NCI-H446 treated with DMSO at 0.1 percent for 48 hours (cell line): Measurements from ENCODE around the gene FOXO6.
A peak's percentile ranks its signal among the peaks of the same experiment; 100 is the strongest.

Source experiments
- DNase-seq: peaks from one replicate; lab custom pipeline; 2025; lab: John Stamatoyannopoulos, UW

The FOXO6 gene

DNA sequence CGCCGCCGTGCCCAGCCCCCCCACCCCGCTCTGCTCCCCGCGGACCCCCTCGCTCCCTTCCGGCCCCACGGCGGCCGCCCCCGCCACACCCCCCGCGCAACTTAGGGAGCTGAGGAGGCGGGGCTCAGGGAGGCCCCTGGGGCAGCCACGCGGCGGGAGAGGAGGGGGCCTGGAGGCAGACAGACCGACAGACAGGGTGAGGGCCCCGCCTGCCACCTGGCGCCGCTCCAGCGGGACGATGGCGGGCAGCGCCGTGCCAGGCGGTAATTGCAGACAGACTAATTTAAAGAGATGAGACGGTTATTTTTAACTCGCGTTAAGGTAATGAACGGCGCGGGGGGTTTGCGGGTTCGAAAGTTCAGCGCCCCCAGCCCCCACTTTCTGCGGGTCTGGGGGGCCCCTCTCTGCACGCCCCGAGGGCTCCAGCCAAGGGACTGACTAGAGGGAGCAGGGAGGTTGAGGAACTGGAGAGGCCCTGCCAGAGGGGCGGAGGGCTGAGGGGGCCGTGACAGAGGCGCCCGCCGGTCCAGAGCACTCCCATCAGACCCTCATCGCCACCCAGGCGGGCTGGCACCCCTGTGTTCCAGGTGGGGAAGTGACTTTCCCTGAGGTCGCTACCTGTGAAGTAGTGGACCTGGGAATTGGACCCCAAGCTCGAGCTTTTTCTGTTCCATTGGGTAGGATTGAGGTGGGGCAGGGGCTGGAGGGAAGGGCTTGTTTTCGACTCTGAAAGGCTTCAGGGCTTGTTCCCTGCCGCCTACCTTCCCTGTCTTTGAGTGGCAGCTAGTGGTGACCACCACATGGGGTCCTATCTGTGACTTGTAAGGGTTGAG, 5.4 kb downstream of the FOXO6 start:
- peak; percentile 82 for DNase-seq

- DNase-seq, result no peak
Observed at GRCh38 chr1:41367288-41367642, 6.0 kb downstream of the FOXO6 start.

- DNase-seq, result no peak
Observed at GRCh38 chr1:41368366-41368765, 7.1 kb downstream of the FOXO6 start.

GRCh38 chr1:41368801-41369200, 7.6 kb downstream of the FOXO6 start:
- DNase-seq, result no peak

GRCh38 chr1:41369531-41369930, 8.3 kb downstream of the FOXO6 start:
- no peak for DNase-seq

DNA sequence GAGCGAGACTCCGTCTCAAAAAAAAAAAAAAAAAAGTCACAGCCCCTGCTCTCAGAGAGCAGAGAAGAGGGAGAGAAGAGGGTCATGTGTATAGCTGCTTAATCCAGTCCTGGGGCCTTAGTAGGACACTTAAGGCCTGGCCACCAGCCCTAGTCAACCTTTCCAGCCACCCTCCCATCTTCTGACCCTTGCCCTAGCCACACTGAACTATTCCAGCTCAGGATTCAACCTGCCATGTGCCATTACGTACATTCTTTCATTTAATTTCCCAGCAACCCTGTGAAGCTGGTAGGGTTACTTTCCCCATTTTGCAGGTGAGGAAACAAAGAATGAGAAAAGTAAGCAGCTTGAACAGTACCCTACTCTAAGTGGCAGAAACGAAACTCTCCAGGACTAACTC, 9.0 kb downstream of the FOXO6 start:
- DNase-seq, result no peak

DNA sequence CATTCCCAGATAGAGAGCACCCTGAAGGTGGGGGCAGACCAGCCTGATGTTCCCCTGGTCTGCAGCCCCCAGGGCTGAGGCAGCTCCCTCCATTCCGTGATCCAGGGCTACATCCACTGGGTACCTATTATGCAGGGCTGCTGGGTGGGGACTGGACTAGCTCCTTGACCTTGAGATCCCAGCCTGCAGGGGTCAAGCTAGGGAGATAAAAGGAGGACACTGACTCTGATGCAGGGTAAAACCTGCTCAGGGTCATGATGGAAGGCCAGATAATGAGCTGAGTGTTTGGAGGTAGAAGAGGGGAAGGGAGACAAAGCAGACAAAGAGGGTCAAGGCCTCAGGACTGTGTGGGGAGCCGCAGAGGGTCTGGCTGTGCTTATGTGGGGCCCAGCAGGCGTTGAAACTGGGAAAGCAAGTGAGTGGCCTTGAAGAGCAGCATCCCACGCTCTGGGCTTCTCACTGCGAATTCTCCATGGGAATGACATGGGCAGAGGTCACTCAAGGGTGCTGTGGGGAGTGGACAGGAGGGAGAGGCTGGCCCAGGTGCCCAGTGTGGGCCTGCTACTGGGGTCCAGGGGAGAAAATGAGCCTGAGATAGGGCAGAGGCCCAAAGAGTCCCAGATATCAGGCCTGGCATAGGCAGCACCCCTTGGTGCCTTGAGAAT, 9.7 kb downstream of the FOXO6 start:
- no peak for DNase-seq

DNA sequence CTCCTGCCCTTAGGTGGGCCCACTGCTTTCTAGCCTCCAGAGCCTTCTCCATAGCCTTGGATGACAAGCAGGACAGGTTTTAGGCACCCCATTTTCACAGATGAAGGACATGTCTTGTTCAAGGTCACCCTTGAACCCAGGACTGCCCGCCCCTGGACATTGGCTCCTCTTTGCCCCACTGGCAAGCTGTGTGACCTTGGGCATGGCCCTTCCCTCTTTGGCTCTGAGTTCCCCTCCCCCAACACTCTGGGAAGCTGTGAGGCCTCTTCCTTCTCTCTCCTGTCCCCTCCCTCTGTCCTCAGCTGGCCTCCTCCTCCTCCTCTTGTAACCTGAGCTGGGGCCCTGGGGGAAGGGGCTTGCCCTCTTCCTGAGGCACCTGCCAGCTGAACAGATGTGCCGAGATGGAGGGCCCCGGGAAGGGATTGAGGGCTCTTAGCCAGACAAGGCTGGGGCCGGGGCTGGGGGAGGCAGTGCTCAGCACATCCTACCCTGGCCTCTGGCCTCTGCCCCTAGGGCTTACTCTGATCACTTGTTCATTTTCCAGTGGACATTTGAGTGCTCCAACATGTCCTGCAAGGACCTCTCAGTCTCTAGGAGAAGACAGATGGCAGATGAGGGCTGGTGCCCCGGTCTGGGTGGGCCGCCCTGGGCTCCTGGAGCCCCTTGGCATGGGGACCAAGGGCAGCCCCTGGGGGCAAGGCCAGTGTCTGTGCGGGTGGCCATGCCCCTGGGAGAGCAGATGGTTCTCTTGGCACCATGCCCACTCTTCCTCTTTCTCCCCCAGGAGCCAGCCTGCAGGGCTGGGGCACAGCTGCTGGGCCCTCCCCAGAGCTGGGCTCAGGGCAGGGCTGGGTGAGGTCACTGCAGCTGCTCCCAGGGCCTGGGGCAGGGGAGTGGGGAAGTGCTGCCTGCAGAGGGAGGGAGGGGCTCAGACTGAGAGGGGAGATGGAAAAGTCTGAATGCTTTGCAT, 10.7 kb downstream of the FOXO6 start:
- peak; percentile 94 for DNase-seq

DNA sequence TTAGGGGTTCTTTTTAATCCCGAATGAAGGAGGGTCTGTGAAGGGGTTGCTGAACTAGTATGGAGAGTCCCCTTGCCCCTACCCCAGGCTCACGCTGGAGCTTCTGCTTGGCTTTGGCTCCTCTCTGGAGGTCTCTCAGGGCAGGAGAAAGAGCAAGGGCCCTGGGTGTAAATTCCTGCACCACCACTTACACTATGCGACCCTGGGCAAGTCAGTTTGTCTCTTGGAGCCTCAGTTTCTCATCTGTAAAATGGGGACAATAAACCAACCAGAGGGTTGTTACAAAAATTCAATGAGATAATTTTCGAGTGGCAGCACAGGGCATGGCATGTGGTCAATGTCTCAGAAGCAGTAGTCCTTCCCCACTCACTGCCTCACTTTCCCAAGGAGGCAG, 11.4 kb downstream of the FOXO6 start:
- no peak for DNase-seq

DNA sequence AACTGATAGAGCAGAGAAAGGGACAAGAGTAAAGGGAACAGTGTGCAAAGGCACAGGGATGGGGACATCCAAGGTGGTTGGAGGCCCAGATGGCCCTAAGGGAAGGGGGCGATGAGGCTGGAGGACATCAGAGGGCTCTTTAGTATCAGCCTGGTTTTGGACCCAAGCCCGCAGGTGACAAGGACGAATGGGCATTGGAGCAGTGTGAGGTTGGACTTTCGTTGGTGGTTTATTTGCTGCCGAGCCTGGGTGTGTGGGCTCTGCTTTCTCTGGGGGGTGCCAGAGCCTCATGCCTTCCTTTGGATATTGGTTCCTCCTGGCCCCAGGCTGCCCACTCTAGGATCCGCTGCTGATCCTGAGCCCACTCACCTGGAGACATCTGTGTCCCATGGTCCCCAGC, 12.1 kb downstream of the FOXO6 start:
- no peak for DNase-seq

DNA sequence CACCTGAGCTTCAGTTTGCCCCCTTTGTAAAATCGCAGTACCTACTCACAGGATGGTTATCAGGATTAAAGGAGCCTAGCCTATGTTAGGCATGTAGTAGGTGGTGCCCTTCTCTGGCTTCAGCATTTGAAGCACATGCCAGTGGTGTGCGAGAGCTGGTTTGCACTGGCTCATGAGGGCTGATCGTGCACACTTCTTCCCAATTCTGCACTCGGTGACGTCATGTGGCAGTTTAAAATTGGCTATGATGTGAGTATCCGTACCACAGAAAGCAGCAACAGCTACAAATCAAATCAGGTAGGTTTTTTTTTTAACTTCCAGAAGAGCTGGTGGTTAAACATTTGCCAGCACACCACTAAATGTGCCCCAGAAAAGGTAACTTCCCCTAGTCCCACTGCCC, 13.5 kb downstream of the FOXO6 start:
- DNase-seq, result no peak

GRCh38 chr1:41377397-41377796, 16.2 kb downstream of the FOXO6 start:
- no peak for DNase-seq

DNA sequence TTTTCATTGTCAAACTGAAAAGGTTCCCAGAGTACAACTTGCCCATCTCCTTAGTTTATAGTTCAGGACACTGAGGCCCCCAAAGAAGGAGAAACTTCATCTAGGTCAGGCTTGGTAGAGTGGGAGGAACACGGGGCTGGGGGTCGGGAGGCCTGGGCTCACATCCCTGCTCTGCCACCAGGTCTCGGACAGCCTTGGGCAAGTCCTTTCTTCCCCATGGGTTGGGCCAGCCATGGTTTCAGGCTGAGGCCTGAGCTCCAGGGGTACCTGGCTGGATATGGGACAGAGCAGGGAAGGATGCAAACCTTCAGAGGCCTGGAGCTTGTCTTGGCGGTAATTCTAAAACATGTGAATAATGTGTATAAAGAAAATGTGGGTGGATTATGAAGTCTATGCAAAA, 17.0 kb downstream of the FOXO6 start:
- DNase-seq, result no peak

DNA sequence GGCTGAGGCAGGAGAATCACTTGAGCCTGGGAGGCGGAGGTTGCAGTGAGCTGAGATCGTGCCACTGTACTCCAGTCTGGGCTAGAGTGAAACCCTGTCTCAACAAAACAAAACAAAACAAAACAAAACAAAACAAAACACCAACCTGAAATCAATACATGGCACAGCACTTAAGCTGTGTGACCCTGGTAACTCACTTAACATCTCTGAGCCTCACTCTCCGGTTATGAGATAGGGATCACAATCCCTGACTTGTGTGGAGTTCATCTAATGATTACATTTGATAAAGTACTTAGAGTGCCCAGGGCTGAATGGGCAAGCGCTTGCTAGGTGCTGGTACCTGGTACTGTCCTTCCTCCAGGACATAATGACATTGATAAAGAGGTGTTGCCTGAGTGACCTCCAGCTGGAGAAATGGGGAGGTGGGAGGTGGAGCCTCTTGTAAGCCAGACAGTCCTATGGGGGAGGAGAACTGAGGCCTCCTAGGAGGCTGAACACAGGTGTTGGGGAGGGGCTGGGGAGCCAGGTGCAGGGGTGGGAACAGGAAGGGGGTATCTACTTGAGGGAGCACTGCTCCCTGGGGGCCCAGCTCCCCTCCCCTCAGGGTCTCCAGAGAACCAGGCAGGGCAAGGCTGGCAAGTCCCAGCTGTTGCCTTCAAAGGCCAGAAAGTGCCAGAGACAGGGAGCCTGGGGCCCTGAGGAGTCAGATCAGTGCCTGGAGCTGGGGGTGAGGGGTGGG, 17.9 kb downstream of the FOXO6 start:
- no peak for DNase-seq

DNA sequence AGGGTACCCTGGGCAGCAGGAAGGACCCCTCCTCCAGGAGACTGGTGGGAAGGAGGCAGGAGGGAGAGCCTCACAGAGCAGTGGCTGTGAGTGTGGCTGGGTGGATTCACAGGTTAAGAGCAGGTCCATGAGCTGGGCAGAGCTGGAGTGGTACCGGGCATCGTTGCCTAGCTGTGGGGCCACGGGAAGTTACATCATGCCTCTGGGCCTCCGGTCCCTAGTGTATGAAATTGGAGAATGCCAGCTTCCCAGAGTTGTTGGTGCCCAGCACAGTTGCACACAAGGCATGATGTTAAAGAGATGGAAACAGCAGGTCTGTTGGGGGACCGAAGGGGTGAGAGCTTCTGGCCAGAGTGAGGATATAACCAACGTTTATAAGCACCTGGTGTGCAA, 18.5 kb downstream of the FOXO6 start:
- peak; percentile 37 for DNase-seq

DNA sequence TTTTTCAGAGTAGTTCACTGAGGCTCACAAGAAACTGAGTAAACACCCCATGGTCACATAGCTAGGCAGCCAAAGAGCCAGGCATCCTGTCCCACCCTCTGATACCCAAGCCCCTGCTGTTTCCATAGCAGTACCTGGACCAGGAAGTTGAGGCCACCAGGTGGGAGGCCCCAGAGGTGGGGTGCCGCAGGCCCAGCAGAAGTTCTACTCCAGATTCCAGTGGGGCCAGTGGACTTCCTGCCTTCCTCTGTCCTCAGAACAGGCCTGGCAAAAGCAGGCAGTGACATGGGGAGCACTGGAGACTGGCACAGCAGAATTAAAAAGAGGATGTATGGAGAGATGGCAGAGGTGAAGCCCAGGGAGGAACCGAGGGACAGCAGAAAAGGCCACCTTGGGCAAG, 19.0 kb downstream of the FOXO6 start:
- no peak for DNase-seq

- peak; percentile 52 for DNase-seq
Observed at GRCh38 chr1:41380979-41381691, 19.9 kb downstream of the FOXO6 start.

DNA sequence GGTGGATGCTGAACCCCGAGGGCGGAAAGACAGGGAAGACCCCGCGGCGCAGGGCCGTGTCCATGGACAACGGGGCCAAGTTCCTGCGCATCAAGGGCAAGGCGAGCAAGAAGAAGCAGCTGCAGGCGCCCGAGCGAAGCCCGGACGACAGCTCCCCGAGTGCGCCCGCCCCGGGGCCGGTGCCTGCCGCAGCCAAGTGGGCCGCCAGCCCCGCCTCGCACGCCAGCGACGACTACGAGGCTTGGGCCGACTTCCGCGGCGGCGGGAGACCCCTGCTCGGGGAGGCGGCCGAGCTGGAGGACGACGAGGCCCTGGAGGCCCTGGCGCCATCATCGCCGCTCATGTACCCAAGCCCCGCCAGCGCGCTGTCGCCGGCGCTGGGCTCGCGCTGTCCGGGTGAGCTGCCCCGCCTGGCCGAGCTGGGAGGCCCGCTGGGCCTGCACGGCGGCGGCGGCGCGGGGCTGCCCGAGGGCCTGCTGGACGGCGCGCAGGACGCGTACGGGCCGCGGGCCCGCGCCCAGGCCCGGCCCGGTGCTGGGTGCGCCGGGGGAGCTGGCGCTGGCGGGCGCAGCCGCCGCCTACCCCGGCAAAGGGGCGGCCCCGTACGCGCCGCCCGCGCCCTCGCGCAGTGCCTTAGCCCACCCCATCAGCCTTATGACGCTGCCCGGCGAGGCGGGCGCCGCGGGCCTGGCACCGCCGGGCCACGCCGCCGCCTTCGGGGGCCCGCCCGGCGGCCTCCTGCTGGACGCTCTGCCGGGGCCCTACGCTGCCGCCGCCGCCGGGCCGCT, 20.7 kb downstream of the FOXO6 start:
- DNase-seq, result no peak

DNA sequence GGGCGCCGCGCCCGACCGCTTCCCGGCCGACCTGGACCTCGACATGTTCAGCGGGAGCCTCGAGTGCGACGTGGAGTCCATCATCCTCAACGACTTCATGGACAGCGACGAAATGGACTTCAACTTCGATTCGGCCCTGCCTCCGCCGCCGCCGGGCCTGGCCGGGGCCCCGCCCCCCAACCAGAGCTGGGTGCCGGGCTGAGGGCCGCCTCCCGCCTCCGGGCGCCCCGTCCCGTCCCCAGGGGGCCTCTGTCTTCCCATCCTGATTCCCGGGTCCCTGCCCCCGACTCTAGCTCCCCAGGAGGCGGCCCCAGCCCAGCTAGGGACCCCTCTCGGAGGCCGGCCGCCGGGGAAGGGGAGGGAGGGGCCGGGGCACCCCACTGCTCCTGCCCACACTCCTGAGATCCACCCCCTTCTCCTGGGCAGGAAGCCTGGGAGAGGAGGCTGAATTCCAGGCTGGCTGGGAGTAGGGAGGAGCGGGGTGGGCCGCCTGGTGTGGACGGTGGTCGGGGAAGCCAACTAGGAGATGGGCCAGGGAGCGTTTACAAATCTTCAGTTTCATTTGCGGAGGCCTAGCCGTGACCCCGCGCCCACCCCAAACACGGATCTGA, 21.4 kb downstream of the FOXO6 start:
- no peak for DNase-seq
